Erythroblast (primary cell): ENCODE data around the gene AGMO.

Experiments used
- GATA1 ChIP-seq: IDR thresholded peaks from 2 replicates; pipeline ENCODE4 v1.6.1; 2011; ENCODE audit warnings: low read depth, mild to moderate bottlenecking, control low read depth, low read length, moderate library complexity
- POLR2A ChIP-seq: IDR thresholded peaks from 2 replicates; pipeline ENCODE4 v1.6.1; 2011; ENCODE audit warnings: mild to moderate bottlenecking, low read length

DNA sequence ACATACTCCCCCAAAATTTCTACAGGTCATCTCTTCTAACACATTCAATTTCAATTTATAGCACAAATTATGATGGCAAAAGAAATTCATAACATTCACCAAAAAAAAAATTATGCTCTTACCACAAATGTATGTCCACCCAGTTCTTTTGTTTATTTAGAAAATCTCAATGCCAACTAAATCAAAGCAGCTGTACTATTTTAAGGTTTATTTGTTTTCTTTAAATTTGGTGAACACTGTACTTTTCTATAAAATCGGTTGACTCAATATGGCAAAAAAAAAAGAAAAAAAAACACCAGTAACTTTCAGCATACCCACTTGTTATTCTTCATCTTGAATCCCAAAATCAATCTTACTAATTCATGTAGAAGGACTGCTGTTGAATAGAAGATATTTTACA lies 225.7 kb downstream of the AGMO start:
- TF ChIP-seq POLR2A: no peak
- TF ChIP-seq GATA1: no peak
